H1 (cell line): ENCODE data around the gene OPALIN. TPM values are rescaled to one million over a fixed set of nuclear protein-coding genes. Genes with fewer than 3 reads are reported as not detected.

ENCODE experiments used
- CTCF ChIA-PET: fragments of 300-600 bp; sonication (Branson Sonifier 250); formaldehyde crosslinking; loops from one replicate; lab custom pipeline; 2021; ENCODE audit not compliant: partially characterized antibody; lab: Charles Lee
- POLR2A ChIA-PET: fragments of 300-600 bp; sonication (Branson Sonifier 250); formaldehyde crosslinking; loops from one replicate; lab custom pipeline; 2021; ENCODE audit warnings: inconsistent platforms; ENCODE audit not compliant: partially characterized antibody; lab: Charles Lee
- DNase-seq, 2 experiments: peaks; one replicate each; pipeline versions ENCODE4 v3.0.0 to v3.0.0-alpha.2; 2010 to 2022; ENCODE audit warnings: low spot score in 2 of 2, low read depth in 1 of 2, mixed read lengths in 1 of 2
- FAIRE-seq: peaks from 2 replicates; lab custom pipeline; 2011; peaks lifted over from hg19 to GRCh38; lab: Jason Lieb, UNC
- H2AFZ ChIP-seq: 2 replicates; pipeline ENCODE4 v1.8.1; 2012; ENCODE audit warnings: low read length, inconsistent platforms
- H2AK5ac ChIP-seq: 2 replicates; pipeline ENCODE4 v1.6.1; 2013; ENCODE audit warnings: low read depth, low read length
- H2BK120ac ChIP-seq: replicated peaks from 2 replicates; pipeline ENCODE3; 2013; ENCODE audit warnings: low read depth, low read length, inconsistent platforms
- H2BK12ac ChIP-seq: 2 replicates; pipeline ENCODE4 v1.6.1; 2013; ENCODE audit warnings: low read depth, low read length
- H2BK15ac ChIP-seq: 2 replicates; pipeline ENCODE4 v1.6.1; 2013; ENCODE audit warnings: low read length
- H2BK20ac ChIP-seq: 2 replicates; pipeline ENCODE4 v1.6.1; 2013; ENCODE audit warnings: low read length
- H2BK5ac ChIP-seq: 2 replicates; pipeline ENCODE4 v1.6.1; 2013; ENCODE audit warnings: low read depth, low read length
- H3K14ac ChIP-seq: 2 replicates; pipeline ENCODE4 v1.6.1; 2013; ENCODE audit warnings: inconsistent platforms; ENCODE audit not compliant: insufficient read length
- H3K18ac ChIP-seq: 2 replicates; pipeline ENCODE4 v1.6.1; 2013; ENCODE audit warnings: low read length; ENCODE audit errors: extremely low read depth
- H3K23ac ChIP-seq: 2 replicates; pipeline ENCODE4 v1.6.1; 2013; ENCODE audit warnings: inconsistent platforms; ENCODE audit not compliant: insufficient read length
- H3K23me2 ChIP-seq: 2 replicates; pipeline ENCODE4 v1.6.1; 2013; ENCODE audit warnings: low read depth, low read length
- H3K27ac ChIP-seq: 2 replicates; pipeline ENCODE4 v1.6.1; 2011; ENCODE audit warnings: low read depth, low read length, inconsistent platforms
- H3K27me3 ChIP-seq, 4 experiments: replicated peaks in 1 of 4; 1 replicate in 1 of 4; 2 replicates in 3 of 4; pipeline versions ENCODE4 v1.6.1 to v1.8.1; 2011 to 2013; ENCODE audit warnings: low read length in 3 of 4, mild to moderate bottlenecking in 3 of 4, inconsistent platforms in 2 of 4, mixed read lengths in 2 of 4, moderate library complexity in 1 of 4; ENCODE audit not compliant: control insufficient read depth in 3 of 4, insufficient read depth in 3 of 4; ENCODE audit errors: extremely low read depth in 1 of 4
- H3K36me3 ChIP-seq, 4 experiments: 2 replicates each; pipeline versions ENCODE4 v1.6.1 to v1.8.1; 2011 to 2013; ENCODE audit warnings: mild to moderate bottlenecking in 4 of 4, low read length in 3 of 4, moderate library complexity in 2 of 4, control low read depth in 1 of 4, inconsistent platforms in 1 of 4; ENCODE audit not compliant: insufficient read depth in 4 of 4, control insufficient read depth in 2 of 4
- H3K4ac ChIP-seq: replicated peaks from 2 replicates; pipeline ENCODE3; 2013; ENCODE audit warnings: low read length, low read depth, mixed read lengths, inconsistent platforms; ENCODE audit not compliant: insufficient read length
- H3K4me1 ChIP-seq, 4 experiments: replicated peaks in 1 of 4; 1 replicate in 1 of 4; 2 replicates in 3 of 4; pipeline versions ENCODE4 v1.6.1 to v1.8.1; 2011 to 2013; ENCODE audit warnings: low read length in 3 of 4, inconsistent platforms in 2 of 4, mixed read lengths in 1 of 4; ENCODE audit not compliant: insufficient read depth in 4 of 4, control insufficient read depth in 3 of 4
- H3K4me2 ChIP-seq, 2 experiments: 2 replicates each; pipeline versions ENCODE4 v1.6.1 to v1.8.1; 2011 to 2013; ENCODE audit warnings: low read depth in 2 of 2, low read length in 2 of 2, control low read depth in 1 of 2, inconsistent platforms in 1 of 2, mild to moderate bottlenecking in 1 of 2; ENCODE audit not compliant: insufficient read depth in 1 of 2
- H3K4me3 ChIP-seq, 4 experiments: fragments of 200-600, 300-600 bp in 1 of 4; sonication (generic), shearing (Covaris generic), sonication (Bioruptor Twin) in 1 of 4; 2 replicates each; pipeline versions ENCODE4 v1.5.1 to v1.8.1; 2011 to 2016; ENCODE audit warnings: low read length in 4 of 4, low read depth in 3 of 4, control low read depth in 2 of 4, inconsistent platforms in 2 of 4, mild to moderate bottlenecking in 2 of 4, mixed read lengths in 1 of 4, moderate library complexity in 1 of 4; ENCODE audit not compliant: insufficient read depth in 2 of 4; ENCODE audit errors: extremely low read depth in 1 of 4
- H3K56ac ChIP-seq: replicated peaks from 2 replicates; pipeline ENCODE3; 2013; ENCODE audit warnings: low read depth, mild to moderate bottlenecking, mixed read lengths, low read length, inconsistent platforms; ENCODE audit not compliant: insufficient read length
- H3K79me1 ChIP-seq: 2 replicates; pipeline ENCODE4 v1.6.1; 2013; ENCODE audit warnings: low read depth, low read length, control low read depth
- H3K79me2 ChIP-seq, 2 experiments: 2 replicates each; pipeline versions ENCODE4 v1.6.1 to v1.8.1; 2012 to 2013; ENCODE audit warnings: low read length in 2 of 2, mild to moderate bottlenecking in 2 of 2, inconsistent platforms in 1 of 2; ENCODE audit not compliant: insufficient read depth in 2 of 2, control insufficient read depth in 1 of 2
- H3K9ac ChIP-seq, 4 experiments: replicated peaks in 1 of 4; 1 replicate in 1 of 4; 2 replicates in 3 of 4; pipeline versions ENCODE4 v1.6.1 to v1.8.1; 2011 to 2013; ENCODE audit warnings: low read depth in 3 of 4, low read length in 3 of 4, control low read depth in 2 of 4, mild to moderate bottlenecking in 2 of 4, moderate library complexity in 2 of 4, inconsistent platforms in 1 of 4; ENCODE audit errors: extremely low read depth in 1 of 4
- H3K9me3 ChIP-seq, 2 experiments: 2 replicates each; pipeline versions ENCODE4 v1.6.1 to v1.8.1; 2012 to 2013; ENCODE audit warnings: mild to moderate bottlenecking in 2 of 2, moderate library complexity in 2 of 2, control low read depth in 1 of 2, inconsistent platforms in 1 of 2, low read depth in 1 of 2, low read length in 1 of 2, mixed read lengths in 1 of 2; ENCODE audit not compliant: insufficient read depth in 2 of 2
- H4K20me1 ChIP-seq, 2 experiments: replicated peaks in 1 of 2; 2 replicates each; pipeline versions ENCODE3 to v1.8.1; 2011 to 2013; ENCODE audit warnings: inconsistent platforms in 2 of 2, low read length in 2 of 2, mild to moderate bottlenecking in 1 of 2; ENCODE audit not compliant: insufficient read depth in 2 of 2, control insufficient read depth in 1 of 2
- H4K5ac ChIP-seq: 2 replicates; pipeline ENCODE4 v1.6.1; 2013; ENCODE audit warnings: low read length, low read depth, mixed read lengths, inconsistent platforms; ENCODE audit not compliant: insufficient read length
- H4K8ac ChIP-seq: 2 replicates; pipeline ENCODE4 v1.8.0; 2013; ENCODE audit warnings: mild to moderate bottlenecking, moderate library complexity, low read length, inconsistent platforms; ENCODE audit not compliant: insufficient read depth; ENCODE audit errors: extremely low read depth
- H4K91ac ChIP-seq: replicated peaks from 2 replicates; pipeline ENCODE3; 2013; ENCODE audit warnings: low read length, mixed read lengths, inconsistent platforms; ENCODE audit not compliant: insufficient read length
- CHD1 ChIP-seq: IDR thresholded peaks from 2 replicates; pipeline ENCODE4 v1.6.1; 2012; ENCODE audit warnings: low read depth, low read length, improper control_type of control experiment
- EGR1 ChIP-seq: IDR thresholded peaks from 2 replicates; pipeline ENCODE4 v1.6.1; 2011; ENCODE audit warnings: low read depth, low read length, borderline replicate concordance
- SUZ12 ChIP-seq: fragments of 200-600 bp; sonication (generic); IDR thresholded peaks from 2 replicates; pipeline ENCODE4 v1.6.1; 2012; ENCODE audit warnings: mild to moderate bottlenecking, inconsistent platforms, low read length, moderate library complexity, mixed read lengths
- WGBS, 2 experiments: shearing (Covaris generic) in 1 of 2; methylation state at CpG; one replicate each; pipeline versions ENCODE4 v1.1.6 to v1.1.7; 2013 to 2015; ENCODE audit warnings: low lambda C conversion rate in 2 of 2, mixed read lengths in 2 of 2, inconsistent platforms in 1 of 2, low coverage in 1 of 2, missing lambda C conversion rate in 1 of 2; ENCODE audit not compliant: insufficient replicate concordance in 2 of 2, insufficient coverage in 1 of 2, insufficient read length in 1 of 2; ENCODE audit errors: extremely low coverage in 1 of 2, missing lambda C conversion rate in 1 of 2; 5-methylcytosine and 5-hydroxymethylcytosine counted together
- polyA plus RNA-seq, 7 experiments: library from polyadenylated mRNA; depleted of rRNA in 3 of 7; stranded (reverse) in 5 of 7; unstranded in 2 of 7; fragments of >200 nt in 5 of 7; fragments of 200-250 nt in 2 of 7; gene quantifications; 1 replicate in 5 of 7; 2 replicates in 1 of 7; 4 replicates in 1 of 7; pipeline versions ENCODE4 v1.2.1 to v1.2.3, GENCODE V29; 2011 to 2013; ENCODE audit warnings: missing spikeins in 2 of 7, mixed read lengths in 2 of 7
- total RNA-seq: library from RNA; stranded (reverse); fragmentation: NEBNext Ultra II Directional; extraction: Animal tissue kit (Norgen Biotek cat#: 25700); gene quantifications from 2 replicates; pipeline ENCODE4 v1.2.1, GENCODE V29; 2021
- TF ChIP-seq, protein P1 (sequence below), 3 experiments: IDR thresholded peaks; 1 replicate in 2 of 3; 2 replicates in 1 of 3; pipeline versions ENCODE4 v1.5.1 to v1.6.1; 2011; ENCODE audit warnings: low read length in 3 of 3, mild to moderate bottlenecking in 3 of 3, inconsistent platforms in 2 of 3, low read depth in 1 of 3, moderate library complexity in 1 of 3; ENCODE audit not compliant: insufficient read depth in 1 of 3; ENCODE audit errors: control extremely low read depth in 1 of 3

Gene OPALIN
- total and polyA plus RNA-seq, 2 of the 8 experiments (the other 6 are each of a cell fraction or from before 2014, with no cell fraction given): 0.03 TPM; not detected in 1

DNA sequence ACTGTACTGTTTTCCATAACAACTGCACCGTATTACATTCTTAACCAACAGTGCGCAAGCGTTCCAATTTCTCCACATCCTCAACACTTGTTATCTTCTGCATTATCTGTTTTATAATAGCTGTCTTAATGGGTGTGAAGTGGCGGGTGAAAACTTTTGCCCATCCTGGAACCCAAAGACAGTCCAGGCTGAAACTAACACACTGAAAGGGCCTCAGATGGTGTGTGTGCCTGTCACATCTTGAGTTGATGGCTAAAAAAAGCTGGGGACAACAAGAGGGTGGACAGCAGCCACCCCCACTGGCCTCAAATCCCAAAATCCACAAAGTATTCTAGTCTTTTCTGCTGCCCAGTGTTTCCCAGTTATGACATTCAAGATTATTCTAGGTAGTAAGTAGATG lies 19.4 kb downstream of the OPALIN start:
- no peak overlapping the region for H2BK5ac ChIP-seq
- FAIRE-seq (no peak), DNase-seq (peak in 1 of 2 experiments; percentile 29)
- ChIA-PET POLR2A (no interaction called here), CTCF (interaction anchor here (0.6 to 9.0 kb wide), 22 partner anchors 8 to 389 kb away, joined by 3 to 197 read pairs (median 4); partner anchors contain the start of gene DNTT)
- no peaks in the 10 kb centered on the region for H3K79me2 ChIP-seq
- 94% methylated on average over 4 of the region's 4 CpGs; no CpG with 5 or more reads in 1 of the 2 experiments for WGBS, 2 experiments
- no peak overlapping the region for H3K14ac ChIP-seq
- no peak overlapping the region for H4K8ac ChIP-seq
- H3K56ac ChIP-seq: no peak overlapping the region
- H3K79me1 ChIP-seq: no peaks in the 10 kb centered on the region
- H2BK15ac ChIP-seq: no peak overlapping the region
- TF ChIP-seq CHD1 (no peak), EGR1 (no peak), SUZ12 (no peak)
- TF ChIP-seq, protein P1, sequence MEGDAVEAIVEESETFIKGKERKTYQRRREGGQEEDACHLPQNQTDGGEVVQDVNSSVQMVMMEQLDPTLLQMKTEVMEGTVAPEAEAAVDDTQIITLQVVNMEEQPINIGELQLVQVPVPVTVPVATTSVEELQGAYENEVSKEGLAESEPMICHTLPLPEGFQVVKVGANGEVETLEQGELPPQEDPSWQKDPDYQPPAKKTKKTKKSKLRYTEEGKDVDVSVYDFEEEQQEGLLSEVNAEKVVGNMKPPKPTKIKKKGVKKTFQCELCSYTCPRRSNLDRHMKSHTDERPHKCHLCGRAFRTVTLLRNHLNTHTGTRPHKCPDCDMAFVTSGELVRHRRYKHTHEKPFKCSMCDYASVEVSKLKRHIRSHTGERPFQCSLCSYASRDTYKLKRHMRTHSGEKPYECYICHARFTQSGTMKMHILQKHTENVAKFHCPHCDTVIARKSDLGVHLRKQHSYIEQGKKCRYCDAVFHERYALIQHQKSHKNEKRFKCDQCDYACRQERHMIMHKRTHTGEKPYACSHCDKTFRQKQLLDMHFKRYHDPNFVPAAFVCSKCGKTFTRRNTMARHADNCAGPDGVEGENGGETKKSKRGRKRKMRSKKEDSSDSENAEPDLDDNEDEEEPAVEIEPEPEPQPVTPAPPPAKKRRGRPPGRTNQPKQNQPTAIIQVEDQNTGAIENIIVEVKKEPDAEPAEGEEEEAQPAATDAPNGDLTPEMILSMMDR (IDR thresholded peaks at IDR 0.05; ENCODE audit: control extremely low read depth in 1 of 3, insufficient read depth in 1 of 3, low read depth in 1 of 3, low read length in 3 of 3): no peak
- H3K4ac ChIP-seq: peak overlapping the region; percentile 6
- no peak overlapping the region for H3K9ac ChIP-seq
- no peaks in the 10 kb centered on the region for H3K23me2 ChIP-seq
- no peaks in the 10 kb centered on the region for H3K9me3 ChIP-seq
- H2AFZ ChIP-seq: no peak overlapping the region
- H4K91ac ChIP-seq: no peak overlapping the region
- peak overlapping the region; percentile 4; the same call in 1 of the 2 replicates for H2BK12ac ChIP-seq
- no peak overlapping the region for H3K23ac ChIP-seq
- no peaks in the 10 kb centered on the region for H3K36me3 ChIP-seq
- H3K27me3 ChIP-seq: peaks cover 0 to 1% (median 0%) of the 10 kb centered on the region in 4 experiments; a peak in 1 of 7 replicates
- no peak overlapping the region for H3K4me2 ChIP-seq
- H2AK5ac ChIP-seq: no peak overlapping the region
- H3K18ac ChIP-seq: no peak overlapping the region
- no peak overlapping the region for H2BK120ac ChIP-seq
- no peak overlapping the region for H4K5ac ChIP-seq
- H3K4me3 ChIP-seq: no peak overlapping the region
- H3K27ac ChIP-seq: no peak overlapping the region
- H2BK20ac ChIP-seq: 0 out of 2 replicates have a peak overlapping the region, but pooled peaks have one; percentile 40
- H4K20me1 ChIP-seq: no peaks in the 10 kb centered on the region
- H3K4me1 ChIP-seq: peaks cover 0 to 13% (median 7%) of the 10 kb centered on the region in 4 experiments; a peak in 6 of 7 replicates
